ENCODE measurements around the gene PDILT. TPM values are rescaled to one million over a fixed set of nuclear protein-coding genes. Genes with fewer than 3 reads are reported as not detected.

Gene PDILT
- total and polyA plus RNA-seq, 11 donors: not detected

GRCh38 chr16:20415541-20415940 is 11.0 kb upstream of the PDILT start:
- no peak for TF ChIP-seq POLR2A (IDR thresholded peaks at IDR 0.05)
- TF ChIP-seq, protein P1, sequence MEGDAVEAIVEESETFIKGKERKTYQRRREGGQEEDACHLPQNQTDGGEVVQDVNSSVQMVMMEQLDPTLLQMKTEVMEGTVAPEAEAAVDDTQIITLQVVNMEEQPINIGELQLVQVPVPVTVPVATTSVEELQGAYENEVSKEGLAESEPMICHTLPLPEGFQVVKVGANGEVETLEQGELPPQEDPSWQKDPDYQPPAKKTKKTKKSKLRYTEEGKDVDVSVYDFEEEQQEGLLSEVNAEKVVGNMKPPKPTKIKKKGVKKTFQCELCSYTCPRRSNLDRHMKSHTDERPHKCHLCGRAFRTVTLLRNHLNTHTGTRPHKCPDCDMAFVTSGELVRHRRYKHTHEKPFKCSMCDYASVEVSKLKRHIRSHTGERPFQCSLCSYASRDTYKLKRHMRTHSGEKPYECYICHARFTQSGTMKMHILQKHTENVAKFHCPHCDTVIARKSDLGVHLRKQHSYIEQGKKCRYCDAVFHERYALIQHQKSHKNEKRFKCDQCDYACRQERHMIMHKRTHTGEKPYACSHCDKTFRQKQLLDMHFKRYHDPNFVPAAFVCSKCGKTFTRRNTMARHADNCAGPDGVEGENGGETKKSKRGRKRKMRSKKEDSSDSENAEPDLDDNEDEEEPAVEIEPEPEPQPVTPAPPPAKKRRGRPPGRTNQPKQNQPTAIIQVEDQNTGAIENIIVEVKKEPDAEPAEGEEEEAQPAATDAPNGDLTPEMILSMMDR (IDR thresholded peaks at IDR 0.05): no peak
- no peak for DNase-seq
- WGBS, 4 donors: 65 to 81% (median 71%) methylated on average over 1 of the region's 1 CpG
- intact Hi-C loops (cut with DNase I): no loop called here
- H3K36me3 ChIP-seq: no peaks in the 10 kb centered on the region
- no peak overlapping the region for H3K4me3 ChIP-seq
- no peaks in the 10 kb centered on the region for H3K27me3 ChIP-seq
- no peak overlapping the region for H3K27ac ChIP-seq
- ATAC-seq: no peak
- peaks cover 0 to 1% (median 0%) of the 10 kb centered on the region in 12 donors for H3K4me1 ChIP-seq
- peaks cover 0 to 4% (median 0%) of the 10 kb centered on the region in 12 donors for H3K9me3 ChIP-seq

- no peak for TF ChIP-seq POLR2A (IDR thresholded peaks at IDR 0.05)
- TF ChIP-seq, protein P1 (IDR thresholded peaks at IDR 0.05): no peak
- peaks cover 0 to 4% (median 0%) of the 10 kb centered on the region in 12 donors for H3K9me3 ChIP-seq
- no peak overlapping the region for H3K4me3 ChIP-seq
- no peaks in the 10 kb centered on the region for H3K27me3 ChIP-seq
- no peak overlapping the region for H3K27ac ChIP-seq
- peaks cover 0 to 13% (median 0%) of the 10 kb centered on the region in 12 donors for H3K4me1 ChIP-seq
- ATAC-seq (no peak), DNase-seq (no peak)
- WGBS, 4 donors: 82 to 94% (median 83%) methylated on average over 2 of the region's 2 CpGs
- intact Hi-C loops (cut with DNase I): no loop called here
- H3K36me3 ChIP-seq: no peaks in the 10 kb centered on the region
These were observed 6.5 kb upstream of the PDILT start for GRCh38 chr16:20411055-20411454.

DNA sequence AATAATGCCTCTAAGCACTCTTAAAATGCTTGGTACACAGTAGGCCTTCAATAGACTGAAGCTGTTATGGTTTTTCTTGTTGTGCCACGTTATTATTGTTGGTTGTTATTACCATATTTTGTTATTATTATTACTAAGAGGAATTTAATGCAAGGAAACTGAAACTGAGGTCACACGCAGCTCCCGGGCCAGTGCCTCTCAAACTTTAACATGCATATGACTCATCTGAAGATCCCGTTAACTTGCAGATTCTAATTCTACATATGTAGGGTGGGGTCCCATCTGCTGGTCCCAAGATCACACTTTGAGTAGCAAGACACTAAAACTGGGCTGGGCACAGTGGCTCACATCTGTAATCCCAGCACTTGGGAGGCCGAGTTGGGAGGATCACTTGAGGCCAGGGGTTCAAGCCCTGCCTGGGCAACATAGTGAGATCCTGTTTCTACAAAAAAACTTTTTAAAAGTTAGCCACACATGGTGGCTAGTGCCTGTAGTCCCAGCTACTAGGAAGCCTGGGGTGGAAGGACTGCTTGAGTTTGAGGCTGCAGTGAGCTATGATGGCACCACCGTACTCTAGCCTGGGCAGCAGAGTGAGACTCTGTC is 5.7 kb upstream of the PDILT start:
- Histone ChIP-seq H3K27ac (peak overlapping the region in 3 of 12 donors; percentile 8 to 67 (median 66)), H3K27me3 (no peaks in the 10 kb centered on the region), H3K4me3 (peak overlapping the region in 2 of 12 donors; percentile 34 to 38), H3K4me1 (peaks cover 0 to 13% (median 0%) of the 10 kb centered on the region in 12 donors), H3K9me3 (peaks cover 0 to 4% (median 0%) of the 10 kb centered on the region in 12 donors), H3K36me3 (no peaks in the 10 kb centered on the region)
- no peak for TF ChIP-seq POLR2A (IDR thresholded peaks at IDR 0.05)
- TF ChIP-seq, protein P1 (IDR thresholded peaks at IDR 0.05): no peak
- intact Hi-C loops (cut with DNase I): no loop called here
- 82 to 91% (median 90%) methylated on average over 6 of the region's 6 CpGs for whole genome bisulfite sequencing, 4 donors
- DNase-seq: no peak
- ATAC-seq: no peak

- WGBS, 4 donors: 73 to 85% (median 77%) methylated on average over 6 of the region's 6 CpGs
- Histone ChIP-seq H3K36me3 (no peaks in the 10 kb centered on the region), H3K27me3 (no peaks in the 10 kb centered on the region), H3K4me1 (peaks cover 0 to 13% (median 0%) of the 10 kb centered on the region in 12 donors), H3K27ac (peak within 1 kb of the TSS in 4 of 12 donors; percentile 8 to 67 (median 46)), H3K9me3 (peaks cover 0 to 4% (median 0%) of the 10 kb centered on the region in 12 donors), H3K4me3 (peak within 1 kb of the TSS in 2 of 12 donors; percentile 34 to 38)
- intact Hi-C loops (cut with DNase I): no loop called here
- DNase-seq (peak in 4 of 5 donors; percentile 40 to 88 (median 59)), ATAC-seq (peak; percentile 60 to 99 (median 74))
- TF ChIP-seq POLR2A (IDR thresholded peaks at IDR 0.05): no peak
- TF ChIP-seq, protein P1 (IDR thresholded peaks at IDR 0.05): no peak
These were observed 5.0 kb upstream of the PDILT start, which contains the start of gene ACSM5 for GRCh38 chr16:20409398-20410120. Gene ACSM5 (plus strand): TSS chr16:20409534. CDS start chr16:20411485, 1,951 bp downstream.
